ENCODE measurements around the gene PRKG1.

PRKG1 gene

DNA sequence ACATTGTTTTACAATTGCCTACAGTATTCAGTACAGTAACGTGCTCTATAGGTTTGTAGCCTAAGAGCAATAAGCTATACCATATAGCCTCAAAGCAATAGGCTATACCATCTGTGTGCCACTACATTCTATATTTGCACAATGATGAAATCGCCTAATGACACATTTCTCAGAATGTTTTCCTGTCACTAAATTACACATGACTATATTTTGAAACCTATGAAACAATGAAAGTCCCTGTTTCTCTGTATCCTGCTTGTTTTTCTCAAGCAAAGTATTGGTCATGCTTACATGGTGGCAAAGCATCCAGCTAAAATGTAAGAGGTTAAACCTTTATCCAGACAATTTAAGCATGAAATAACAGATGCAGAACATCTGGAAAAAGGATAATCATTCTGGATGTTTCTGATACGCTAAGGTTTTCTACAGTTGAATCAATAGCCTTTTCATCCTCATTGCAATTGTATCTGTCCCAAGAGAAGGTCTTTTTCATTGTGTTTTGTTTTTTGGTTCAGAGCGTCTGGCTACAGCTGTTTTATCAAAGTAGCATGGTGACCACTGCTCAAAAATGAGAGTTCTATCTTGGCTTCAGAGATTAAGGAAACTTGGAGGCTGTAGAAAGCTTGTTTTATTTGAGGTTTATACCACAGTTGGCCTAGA lies 543.4 kb downstream of the PRKG1 start:
- DNase-seq = peak; percentile 0

DNA sequence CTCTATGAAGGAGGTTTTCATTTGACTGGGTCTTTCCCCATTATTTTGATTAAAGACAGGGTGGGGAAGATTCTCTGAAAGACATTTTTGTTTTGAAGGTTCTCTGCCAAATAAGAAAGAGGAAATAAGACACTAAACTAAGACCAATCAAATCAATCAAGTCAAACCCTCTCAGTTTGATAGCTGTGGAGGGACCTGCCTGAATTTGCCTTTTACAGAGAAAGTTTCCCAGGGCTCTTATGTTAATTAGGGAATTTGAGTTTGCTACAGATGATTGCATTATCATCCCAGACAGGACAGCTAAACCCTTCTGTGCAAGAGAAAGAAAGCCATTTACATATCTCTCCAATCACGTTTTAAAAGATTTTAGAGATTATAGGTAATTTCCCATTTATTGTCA lies 545.1 kb downstream of the PRKG1 start:
- no peak for DNase-seq

DNA sequence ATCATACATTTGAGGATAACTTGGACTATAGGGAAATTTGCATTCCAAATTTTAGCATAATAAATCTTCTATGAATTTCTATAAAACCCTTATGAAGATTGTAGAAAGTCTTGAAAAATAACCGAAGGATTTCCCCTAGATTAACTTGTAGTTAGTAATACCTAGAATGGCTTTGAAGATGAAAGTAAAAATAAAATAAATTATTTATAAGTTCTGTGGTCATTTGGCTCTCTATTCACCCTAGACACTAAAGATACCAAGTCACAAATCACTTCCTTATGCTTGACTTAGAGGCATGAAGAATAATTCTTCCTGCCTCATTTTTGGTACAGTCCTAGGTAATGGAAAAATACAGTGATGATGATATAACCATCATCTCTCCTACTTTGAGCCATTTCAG lies 545.8 kb downstream of the PRKG1 start:
- DNase-seq = no peak

DNA sequence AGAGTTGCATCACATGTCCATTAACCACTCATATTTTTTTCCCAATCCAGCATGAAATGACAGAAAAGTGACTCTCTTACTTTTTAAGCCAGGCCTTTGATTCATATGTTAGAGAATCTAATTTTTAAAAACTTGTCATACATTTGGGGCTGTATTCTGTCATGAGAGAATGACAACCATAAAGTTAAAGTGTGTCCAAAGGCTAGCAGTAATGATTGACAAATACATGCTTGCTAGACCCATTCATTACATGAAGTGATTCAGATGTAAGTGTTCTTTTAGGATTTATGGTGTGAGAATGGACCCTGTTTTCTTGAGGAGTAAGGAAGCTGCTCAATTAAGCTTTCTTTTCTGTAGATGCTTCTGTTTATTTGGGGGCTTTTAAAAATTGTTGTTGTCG lies 549.7 kb downstream of the PRKG1 start:
- DNase-seq = no peak

DNA sequence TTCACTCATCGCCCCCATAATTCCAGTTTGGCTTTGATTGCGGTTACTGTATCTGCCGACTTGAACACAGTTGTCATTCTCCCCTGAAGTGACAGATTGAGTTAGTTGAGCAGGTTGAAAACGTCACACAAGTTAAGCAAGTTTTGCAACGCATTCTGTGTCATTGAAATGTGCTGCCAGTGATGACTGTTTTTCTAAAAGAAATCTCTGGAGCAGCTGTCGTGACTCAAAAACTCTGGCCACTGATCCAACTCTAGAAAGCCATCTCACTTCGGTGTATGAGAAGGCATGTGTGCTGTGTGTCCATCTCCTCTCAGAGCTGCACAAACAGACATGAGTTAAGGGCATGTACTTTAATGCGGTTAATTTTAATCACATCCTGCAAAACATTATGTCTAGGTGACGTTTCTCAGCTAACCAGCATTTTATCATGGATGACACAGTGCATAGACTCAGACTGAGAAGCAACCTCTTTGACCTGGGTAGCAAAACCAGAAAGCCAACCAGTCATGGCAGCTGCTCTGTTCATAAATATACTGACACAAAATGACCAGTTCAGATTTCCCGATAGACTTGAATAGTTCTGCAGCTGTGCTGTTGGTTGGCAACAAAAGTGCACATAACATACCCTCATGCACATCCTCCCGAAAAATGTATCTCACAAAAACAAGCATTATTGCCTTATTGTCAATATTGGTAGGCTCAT lies 555.8 kb downstream of the PRKG1 start:
- no peak for DNase-seq

DNA sequence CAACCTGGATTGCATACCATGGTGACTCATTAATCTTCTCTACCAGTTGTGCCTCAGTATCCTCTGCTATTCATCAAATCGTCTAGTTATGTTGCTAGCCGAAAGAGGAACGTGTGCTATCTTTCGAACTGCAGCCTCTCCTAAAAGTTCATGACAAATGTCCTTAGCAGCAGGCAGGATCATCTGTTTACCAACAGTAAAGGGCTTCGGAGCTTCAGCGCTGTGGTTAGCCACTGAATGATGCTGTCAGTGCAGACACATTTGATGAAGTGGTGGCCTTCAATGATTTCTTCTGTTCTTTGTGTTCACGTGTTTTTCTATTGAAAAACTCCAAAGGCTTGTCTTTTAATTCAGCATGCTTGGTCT lies 556.3 kb downstream of the PRKG1 start:
- no peak for DNase-seq

DNA sequence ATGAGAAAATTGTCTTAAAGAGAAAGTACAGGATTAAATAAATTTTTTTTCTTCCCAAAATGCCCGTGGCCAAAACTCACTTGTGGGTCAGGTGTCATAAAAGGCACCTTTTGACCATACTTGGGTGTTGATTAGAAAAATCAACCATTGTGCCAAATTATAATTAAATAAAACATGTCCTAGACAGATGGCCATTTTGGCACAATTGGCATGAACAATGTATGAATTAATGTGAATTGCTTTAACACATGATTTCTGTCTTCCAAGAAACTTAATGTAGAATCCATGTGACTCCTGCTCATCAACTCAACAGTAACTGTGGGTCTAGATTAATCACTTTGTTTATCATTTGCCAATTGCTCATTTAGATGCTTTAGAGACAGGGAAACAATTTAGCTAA lies 561.1 kb downstream of the PRKG1 start:
- no peak for DNase-seq

DNA sequence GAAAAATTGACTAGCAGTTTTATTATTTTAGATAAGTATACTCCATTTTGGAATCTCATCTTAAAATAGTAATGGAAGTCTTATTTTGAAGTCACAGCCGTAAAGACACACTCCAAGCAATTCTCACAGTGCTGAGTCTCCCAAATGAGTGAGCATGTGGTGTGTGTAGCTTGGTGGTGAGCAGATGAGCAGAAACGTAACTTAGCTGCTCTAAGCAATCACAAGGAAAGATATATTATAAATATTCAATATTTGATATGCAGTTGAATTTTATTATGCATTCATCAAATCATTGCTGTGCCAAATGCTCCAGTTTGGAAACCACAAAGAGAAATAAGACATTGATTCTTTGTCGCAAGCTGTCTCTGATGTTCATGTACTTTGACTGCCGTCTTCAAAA lies 563.9 kb downstream of the PRKG1 start:
- DNase-seq = no peak

DNA sequence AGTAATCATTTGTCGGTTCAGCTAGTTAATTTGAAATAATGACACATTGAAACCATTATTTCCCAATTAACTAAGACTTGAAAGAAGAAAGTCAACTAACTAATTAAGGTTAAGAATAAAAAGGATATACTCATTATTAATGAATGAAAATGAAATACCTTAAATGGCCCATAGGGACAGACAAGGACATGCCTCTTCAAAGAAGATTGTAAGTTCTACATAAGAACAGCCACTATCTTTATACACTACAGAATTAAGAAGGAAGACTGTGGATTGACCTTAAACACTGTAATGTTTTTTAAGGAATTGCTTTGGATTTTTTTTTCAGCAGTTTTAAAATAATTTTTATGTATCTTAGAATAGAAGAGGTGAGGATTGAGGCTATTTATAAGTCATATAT lies 564.5 kb downstream of the PRKG1 start:
- no peak for DNase-seq

DNA sequence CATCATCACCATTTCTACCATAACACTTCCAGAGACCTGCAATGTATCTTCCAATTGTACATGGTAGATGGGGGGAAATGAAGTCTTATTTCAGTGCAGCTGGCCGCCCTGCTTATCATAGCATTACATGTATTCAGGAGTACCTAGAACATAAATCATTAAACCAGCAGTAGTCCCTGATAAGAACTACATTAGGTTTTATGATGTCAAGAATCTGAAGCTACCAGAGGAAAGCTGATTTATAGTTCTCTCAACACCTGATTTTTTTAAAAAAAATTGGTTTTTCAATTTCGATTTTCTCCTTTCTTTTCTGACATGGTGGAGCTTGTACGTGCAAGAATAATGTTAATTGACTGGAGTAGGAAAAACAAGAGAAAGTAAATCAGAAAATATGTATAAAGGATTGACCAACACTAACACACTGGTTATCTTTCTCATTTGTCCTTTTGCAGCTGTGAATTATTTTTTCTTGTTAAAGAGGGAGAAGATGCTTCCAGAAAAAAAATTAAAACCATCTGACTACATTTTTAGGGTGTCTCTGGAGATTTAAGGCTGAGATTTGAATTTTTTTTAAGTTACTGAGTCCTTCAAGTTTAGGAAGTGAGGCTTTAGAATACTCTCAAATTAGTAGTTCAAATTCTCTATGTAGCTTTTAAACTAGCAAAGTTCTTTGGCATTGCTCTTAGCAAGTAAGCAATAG lies 566.0 kb downstream of the PRKG1 start:
- DNase-seq = no peak

DNA sequence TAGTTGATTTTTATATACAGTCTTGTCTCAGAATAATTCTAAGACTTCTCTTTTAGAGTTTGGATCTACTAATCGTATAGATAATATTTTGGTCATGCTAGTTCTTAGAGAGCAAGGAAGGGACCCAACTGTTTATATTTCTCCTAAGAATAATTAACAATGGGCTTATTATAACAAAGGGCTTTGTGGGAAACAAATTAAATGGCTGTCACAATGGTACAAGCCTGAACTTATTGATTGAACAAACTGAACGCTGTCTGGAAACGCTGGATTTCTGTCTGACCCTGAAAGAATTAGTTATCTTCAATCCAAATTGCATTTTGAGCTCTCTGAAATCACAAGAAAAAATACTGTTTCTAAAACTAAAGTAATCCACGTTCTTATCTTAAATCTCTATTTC lies 568.3 kb downstream of the PRKG1 start:
- DNase-seq = no peak

DNA sequence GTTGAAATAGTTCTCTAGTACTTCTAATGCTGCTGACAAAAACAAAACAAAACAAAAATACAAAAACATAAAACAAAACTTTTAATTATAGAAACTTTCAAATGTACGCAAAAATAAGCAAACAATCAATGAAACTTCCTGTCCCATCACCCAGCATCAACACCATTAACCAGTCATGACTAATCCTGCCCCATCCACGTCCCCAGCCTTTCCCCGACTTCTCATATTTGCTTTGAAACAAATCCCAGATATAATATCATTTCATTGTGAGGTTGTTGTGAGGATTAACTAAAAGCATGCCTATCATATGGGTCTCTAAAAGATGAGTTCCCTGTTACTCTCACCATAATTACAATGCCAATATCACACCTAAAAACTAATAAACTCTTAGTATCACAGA lies 569.4 kb downstream of the PRKG1 start:
- DNase-seq = no peak

DNA sequence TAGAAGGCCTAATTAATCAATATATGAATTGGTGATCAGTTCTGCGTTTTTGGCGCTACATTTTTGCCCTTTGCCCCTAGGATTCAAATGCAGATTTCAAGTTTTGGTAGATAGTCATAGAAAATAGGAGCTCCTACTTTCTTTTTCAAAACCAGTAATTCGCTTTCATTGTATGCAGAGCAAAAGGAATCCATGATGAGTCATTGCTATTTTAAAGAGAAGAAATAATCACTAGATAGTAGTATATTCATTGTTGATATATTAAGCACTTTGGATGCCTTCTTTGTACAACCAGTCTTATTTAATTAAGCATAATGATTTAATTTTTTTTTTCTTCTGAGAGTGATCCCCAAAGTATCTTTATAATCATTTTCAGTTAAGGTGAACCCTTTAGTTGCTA lies 574.8 kb downstream of the PRKG1 start:
- DNase-seq = no peak

DNA sequence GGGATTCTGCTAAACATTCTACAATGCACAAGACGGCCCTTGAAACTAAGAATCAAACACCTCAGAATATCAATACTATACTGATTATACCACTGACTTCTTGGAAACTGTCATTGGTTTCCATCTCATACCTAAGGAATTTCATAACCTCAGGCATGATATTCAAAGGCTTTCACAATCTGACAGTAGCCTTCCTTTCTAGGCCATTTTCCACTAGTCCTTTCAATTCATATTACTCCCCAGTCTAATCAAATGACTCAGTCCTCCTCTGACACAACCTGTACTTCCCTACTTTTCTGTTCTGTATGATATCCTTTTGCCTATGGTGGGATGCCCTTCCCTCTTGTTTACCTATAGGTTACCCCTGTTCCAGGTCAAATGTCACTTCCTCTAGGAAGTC lies 576.8 kb downstream of the PRKG1 start:
- no peak for DNase-seq

DNA sequence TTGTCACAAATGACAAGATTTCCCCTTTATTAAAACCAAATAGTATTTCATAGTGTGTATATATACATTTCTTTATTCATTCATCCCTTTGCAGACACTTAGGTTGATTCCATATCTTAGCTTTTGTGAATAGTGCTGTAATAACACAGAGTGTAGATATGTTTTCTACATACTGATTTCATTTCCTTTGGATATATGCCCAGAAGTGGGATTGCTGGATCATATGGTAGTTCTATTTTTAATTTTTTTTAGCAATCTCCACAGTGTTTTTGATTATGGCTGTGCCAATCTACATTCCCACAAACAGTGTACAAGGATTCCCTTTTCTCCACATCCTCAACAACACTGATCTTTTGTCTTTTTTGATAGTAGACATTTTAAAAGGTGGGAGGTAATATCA lies 578.7 kb downstream of the PRKG1 start:
- DNase-seq = no peak

DNA sequence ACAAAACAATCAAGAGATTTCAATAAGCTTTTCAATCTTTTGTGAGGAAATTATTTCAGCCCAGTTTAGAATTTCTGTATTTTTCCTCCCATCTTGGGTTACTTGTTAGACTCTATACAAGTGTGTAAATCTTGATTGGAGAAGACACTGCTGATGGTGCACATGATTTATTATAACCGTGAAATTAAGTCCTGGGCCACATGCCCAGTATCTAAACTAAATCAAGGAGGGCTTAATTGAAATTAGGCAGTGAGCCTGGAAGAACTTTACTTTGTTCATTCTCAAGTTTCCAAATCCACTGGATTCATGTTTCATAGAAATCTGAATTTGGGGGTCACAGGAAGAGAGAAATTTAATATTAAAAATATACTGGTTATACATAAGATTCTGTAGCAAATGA lies 580.6 kb downstream of the PRKG1 start:
- DNase-seq = no peak

DNA sequence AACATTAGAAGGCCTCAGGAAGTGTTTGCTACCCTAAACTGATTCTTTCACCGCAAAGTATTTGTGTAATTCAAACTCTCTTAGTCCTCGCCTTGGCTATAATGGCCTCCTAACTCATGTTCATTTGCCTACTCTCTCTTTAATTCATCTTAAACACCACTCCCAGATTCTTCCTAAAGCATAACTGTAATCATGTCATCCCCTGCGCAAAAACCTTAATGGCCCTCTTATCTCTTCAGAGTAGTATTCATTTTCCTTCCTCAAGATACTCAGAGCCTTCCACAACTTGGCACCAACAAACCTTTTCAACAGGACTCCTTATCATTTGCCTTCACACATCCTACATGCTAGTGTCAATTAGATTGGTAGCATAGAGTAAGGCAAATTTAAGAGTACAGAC lies 582.2 kb downstream of the PRKG1 start:
- no peak for DNase-seq

DNA sequence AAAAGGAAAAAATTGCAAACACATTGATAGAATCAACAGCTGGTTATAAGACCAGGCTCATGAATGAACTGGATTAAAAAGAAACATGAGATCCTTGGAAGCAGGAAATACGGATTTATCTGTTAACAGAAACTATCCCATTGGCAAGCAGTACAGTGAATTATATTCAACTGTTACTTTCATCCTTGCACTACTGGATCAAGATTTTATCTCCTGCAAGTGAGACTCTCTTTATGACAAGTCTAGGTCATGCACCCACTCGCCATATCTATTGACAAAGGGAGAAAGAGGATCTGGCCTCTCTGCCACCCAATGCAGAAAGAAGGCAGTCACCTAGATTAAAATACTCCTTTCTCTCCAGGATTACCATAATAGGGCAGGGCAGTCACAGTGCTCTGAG lies 583.7 kb downstream of the PRKG1 start:
- no peak for DNase-seq

DNA sequence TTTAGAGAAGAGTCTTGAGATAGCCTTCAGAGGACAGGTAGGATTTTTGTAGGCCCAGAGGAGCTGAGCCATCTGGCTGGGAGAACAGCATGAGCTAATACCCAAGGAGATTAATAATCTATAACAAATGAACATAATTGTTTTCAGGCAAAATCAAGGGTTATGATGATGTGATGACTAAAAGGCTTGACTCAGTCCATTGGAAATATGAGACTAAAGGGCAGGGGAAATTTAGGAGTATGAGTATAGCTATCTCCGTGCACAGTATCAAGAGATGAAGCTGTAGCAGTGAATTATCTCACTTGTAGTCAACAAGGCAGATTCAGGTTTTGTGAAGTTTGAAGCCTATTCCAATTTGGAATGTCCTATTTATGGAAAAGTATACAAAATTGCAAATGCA lies 585.1 kb downstream of the PRKG1 start:
- DNase-seq = no peak

DNA sequence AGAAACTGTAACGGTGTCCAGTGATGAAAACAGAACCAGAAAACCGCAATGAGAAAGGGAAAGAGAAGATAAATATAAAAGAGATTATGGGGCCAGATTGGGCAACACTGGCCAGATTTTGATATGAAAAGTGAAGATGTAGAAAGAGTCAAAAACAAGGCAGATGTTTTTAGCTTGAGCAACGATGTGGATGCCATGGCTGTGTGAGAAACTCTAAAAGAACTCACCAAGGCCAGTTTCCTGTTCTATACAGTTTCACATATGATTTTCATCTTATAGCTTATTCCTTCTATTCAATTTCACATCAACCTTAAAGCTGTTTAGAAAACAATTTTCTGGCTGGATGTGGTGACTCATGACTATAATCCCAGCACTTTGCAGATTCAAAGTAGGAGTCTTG lies 588.8 kb downstream of the PRKG1 start:
- no peak for DNase-seq

DNA sequence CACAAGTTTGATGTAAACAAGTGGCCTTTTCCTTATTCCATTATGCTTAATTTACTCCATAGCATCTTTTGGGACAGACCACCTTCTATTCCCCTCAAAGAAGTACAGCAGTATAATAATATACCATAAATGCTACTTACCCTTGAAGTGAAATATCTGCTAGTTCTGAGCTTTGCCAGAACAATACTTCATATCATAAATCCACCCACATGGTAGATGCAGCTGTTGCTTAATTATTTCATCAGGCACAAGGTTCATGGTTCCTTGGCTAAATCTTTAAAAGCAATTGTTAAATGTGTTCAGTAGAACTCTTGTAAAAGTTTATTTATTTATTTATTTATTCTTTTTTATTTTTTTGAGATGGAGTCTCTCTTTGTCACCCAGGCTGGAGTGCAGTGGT lies 592.2 kb downstream of the PRKG1 start:
- DNase-seq = no peak

DNA sequence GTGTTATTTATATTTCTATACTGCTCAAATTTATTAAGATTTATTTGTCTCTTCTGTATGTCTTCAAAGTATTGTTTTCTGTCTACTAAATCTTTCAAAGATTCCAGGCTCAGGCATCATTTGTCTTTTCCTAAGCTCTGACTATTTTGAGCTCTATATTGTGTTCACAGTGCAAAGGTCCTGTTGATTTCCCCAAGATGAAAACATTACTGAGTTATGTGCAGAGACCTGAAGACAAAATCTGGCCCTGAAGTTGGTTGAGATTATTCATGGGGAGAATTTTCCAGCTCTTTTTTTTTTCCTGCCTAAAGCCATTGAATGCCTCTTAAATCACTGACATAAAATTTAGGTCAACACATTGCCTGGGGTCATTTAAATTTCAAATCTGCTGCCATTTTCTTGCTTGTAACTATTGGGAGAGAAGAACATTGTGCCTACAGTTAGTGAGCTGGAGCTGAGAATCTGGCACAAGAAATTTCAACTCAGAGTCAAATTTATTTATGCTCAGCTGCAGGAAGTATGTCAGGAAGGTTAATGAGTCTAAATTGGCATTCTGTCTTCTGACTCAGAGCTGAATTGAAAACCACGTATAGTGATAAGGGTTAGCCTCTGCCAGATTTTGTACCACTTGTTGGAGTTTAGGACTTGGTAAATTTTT lies 593.5 kb downstream of the PRKG1 start:
- no peak for DNase-seq

DNA sequence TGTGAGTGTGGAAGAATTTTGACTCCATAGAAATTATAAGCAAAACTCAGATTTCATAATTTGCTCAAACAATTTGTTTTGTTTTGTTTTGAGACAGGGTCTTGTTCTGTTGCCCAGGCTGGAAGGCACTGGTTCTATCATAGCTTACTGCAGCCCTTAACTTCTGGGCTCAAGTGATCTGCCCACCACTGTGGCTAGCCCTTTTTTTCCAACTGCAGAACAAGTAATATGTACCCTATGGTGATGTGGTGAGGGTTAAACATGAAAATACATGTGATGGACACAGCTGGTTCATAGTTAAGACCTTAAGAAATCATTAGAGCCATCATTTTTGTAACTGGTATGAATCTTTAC lies 594.0 kb downstream of the PRKG1 start:
- no peak for DNase-seq

DNA sequence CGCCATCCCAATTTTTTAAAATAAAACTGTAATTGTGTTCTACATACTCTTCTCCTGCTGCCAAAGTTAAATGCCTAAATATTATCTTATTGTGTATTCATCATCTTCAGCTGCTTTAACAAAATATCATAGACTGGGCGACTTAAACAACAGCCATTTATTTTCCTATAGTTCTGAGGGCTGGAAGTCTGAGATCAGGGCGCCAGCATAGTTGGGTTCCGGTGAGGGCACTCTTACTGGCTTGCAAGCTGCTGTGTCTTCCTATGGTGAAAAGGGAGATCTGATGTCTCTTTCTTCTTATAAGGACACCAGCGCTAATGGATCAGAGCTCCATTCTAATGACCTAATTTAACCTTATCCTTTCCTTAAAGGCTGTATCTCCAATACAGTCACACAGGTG lies 594.8 kb downstream of the PRKG1 start:
- DNase-seq = no peak
